GM21786 (cell line): ENCODE data around the gene ZC3H8.
A peak's percentile ranks its signal among the peaks of the same experiment; 100 is the strongest.
"Not testable (repeated sequence)": the region's sequence is repeated elsewhere in the genome, so short reads cannot be mapped to it uniquely, and the experiment has no call there.

ENCODE experiments used
- ATAC-seq: cut with Tn5 transposase; IDR thresholded peaks from one replicate; pipeline ENCODE4 v1.9.1; 2021; ENCODE audit not compliant: unreplicated experiment

ZC3H8 gene

GRCh38 chr2:112259509-112260294 is 4.9 kb upstream of the ZC3H8 start:
- peak; percentile 45 for ATAC-seq

- no peak for ATAC-seq
These were observed 2.7 kb upstream of the ZC3H8 start for GRCh38 chr2:112257575-112257974.

DNA sequence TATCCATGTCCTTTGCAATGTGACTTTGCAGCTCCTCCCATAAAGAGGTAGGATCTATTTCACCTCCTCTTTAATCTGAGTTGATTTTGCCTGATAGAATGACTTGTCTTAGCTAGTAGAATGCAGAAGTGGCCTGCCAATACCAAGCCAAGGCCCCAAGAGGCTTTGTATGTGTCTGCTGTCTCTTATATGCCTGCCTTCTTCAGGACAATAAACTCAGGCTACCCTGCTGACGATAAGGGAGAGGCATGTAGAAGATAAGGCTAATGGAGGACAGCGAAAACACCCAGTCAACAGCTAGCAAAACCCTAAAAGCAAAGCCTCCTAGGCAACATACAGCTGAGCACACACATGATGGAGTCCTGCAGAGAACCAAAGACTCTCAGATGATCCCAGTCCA is 1.8 kb upstream of the ZC3H8 start:
- ATAC-seq = no peak

- no peak for ATAC-seq
These were observed 1.0 kb upstream of the ZC3H8 start for GRCh38 chr2:112255875-112256274.

DNA sequence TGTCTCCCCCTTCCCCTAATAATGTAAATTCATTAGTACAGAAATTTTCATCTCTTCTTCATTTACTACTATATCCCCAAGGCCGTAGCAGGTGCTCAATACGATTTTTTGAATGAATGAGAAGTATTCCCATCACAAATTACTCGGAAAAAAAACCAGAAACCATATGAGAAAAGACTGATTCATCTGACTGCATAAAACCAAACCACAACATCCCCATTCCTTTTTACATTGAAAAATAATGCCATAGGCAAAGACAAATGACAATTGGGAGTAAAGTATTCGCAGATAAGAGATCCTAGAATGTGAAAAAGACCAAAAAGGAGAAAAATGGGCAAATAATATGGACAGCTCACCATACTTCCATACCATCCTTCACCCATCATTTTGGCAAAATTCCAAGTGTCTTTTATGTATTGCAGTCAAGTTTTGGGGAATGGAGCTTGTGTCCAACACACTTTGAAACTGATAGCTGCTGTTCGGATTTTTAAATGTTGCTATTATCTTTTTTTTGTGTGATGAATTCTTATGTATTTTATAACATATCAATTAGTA is 1.5 kb downstream of the ZC3H8 start:
- no peak for ATAC-seq

DNA sequence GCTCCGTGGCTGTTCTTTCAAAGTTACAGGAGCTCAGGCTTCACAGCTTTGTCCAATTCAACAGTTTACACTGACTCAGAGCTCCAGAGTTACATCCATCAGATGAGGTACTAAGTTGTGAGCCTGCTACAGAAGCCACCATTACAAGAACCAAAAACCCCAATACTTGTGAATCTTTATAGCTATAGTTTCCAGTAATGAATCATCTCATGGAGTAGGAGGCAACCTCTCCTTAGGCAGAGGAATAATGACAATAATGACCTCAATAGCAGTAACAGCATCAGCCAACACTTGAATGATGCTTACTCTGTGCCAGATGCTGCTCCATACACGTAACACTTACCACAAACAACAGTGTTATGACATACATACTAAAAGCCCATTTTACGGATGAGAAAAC is 3.6 kb downstream of the ZC3H8 start:
- no peak for ATAC-seq

GRCh38 chr2:112244854-112245253 is 10.0 kb downstream of the ZC3H8 start:
- no peak for ATAC-seq

- ATAC-seq = no peak
These were observed 11.6 kb downstream of the ZC3H8 start for GRCh38 chr2:112243233-112243632.

DNA sequence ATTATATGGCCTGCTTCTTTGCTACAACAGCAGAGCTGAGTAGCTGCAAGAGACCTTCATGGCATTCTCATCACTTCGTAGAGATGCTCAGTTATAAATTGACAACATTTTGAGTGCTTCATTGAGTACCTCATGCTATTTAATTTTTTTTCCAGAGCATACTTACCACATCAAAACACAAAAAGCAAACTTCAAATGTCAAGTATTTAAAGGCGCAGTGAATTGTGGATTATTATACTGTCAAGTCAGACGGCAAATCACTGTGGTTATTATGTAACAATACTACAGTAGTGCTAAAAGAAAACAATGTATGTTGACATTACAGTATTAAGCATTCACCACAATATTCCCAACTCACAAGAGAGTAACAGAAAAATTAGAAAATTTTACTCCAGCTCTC is 12.5 kb downstream of the ZC3H8 start:
- ATAC-seq = no peak

- no peak for ATAC-seq
These were observed 15.0 kb downstream of the ZC3H8 start for GRCh38 chr2:112239862-112240261.

DNA sequence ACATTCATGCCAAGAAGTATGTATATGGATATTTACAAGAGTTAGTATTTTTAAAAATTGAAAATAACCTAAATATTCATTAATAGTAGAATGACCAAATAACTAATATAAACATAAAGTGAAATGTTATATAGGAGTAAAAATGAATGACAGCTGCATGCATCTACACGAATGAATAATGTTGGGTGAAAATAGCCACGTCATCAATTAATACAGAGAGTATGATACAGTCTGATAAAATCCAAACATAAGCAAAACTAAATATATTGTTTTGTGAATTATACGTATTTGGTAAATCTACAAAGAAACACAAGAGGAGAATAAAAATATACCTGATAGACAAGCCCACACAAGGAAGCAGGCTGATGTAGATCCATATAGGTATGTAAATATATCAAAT is 24.5 kb downstream of the ZC3H8 start:
- no peak for ATAC-seq

GRCh38 chr2:112229348-112229747 is 25.5 kb downstream of the ZC3H8 start:
- no peak for ATAC-seq

DNA sequence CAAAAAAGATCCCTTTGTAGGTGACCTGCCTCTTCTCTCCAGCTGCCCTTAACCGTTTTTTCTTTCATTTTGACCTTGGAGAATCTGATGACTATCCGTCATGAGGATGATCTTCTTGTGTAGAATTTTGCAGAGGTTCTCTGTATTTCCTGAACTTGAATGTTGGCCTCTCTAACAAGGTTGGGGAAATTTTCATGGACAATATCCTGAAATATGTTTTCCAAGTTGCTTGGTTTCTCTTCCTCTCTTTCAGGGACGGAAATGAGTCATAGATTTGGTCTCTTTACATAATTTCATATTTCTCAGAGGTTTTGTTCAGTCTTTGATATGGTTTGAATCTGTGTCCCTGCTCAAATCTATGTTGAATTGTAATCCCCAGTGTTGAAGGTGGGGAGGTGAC is 34.0 kb downstream of the ZC3H8 start:
- no peak for ATAC-seq

GRCh38 chr2:112220186-112220585 is 34.7 kb downstream of the ZC3H8 start:
- ATAC-seq = no peak

- ATAC-seq = no peak
These were observed 37.0 kb downstream of the ZC3H8 start for GRCh38 chr2:112217854-112218253.

DNA sequence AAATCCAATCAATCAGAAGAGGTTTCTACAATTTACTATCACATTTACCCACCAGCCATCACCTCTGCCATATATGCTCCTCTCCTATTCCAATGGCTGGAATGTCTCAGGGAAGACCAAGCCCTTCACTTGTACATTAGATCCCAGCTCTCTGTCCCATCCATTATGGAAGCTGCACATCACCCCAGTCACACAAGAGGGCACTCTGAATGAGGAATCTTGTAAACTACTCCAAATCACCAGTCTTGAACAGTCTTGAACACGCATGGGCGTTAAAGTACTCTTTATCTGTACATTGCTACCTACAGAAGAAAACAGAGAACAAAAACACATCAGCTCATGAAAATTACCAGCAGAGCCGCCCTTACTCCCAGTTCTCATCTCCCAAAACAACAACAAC is 38.7 kb downstream of the ZC3H8 start:
- no peak for ATAC-seq

- ATAC-seq = not testable (repeated sequence)
These were observed 46.9 kb downstream of the ZC3H8 start for GRCh38 chr2:112207905-112208304.

- ATAC-seq = no peak
These were observed 50.4 kb downstream of the ZC3H8 start for GRCh38 chr2:112204411-112204810.

- ATAC-seq = no peak
These were observed 53.0 kb downstream of the ZC3H8 start for GRCh38 chr2:112201696-112202430.

DNA sequence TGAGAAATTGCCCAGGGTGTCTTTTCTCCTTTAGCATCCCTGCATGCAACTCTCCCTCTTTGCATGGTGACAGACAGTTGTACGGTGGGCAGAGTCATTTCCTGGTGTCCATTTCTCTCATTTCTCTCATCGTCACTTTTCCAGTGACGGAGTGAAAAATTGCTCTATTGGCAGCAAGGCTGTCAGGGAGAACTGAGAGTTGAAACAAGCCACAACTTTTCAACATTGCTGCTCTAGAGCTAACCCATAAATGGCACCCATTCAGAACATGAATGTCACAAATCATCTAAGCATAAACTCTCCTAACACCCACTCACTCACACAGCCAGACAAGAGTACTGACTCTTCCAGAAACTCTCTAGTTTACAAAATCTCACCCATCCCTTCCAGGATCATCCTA is 55.7 kb downstream of the ZC3H8 start:
- no peak for ATAC-seq

DNA sequence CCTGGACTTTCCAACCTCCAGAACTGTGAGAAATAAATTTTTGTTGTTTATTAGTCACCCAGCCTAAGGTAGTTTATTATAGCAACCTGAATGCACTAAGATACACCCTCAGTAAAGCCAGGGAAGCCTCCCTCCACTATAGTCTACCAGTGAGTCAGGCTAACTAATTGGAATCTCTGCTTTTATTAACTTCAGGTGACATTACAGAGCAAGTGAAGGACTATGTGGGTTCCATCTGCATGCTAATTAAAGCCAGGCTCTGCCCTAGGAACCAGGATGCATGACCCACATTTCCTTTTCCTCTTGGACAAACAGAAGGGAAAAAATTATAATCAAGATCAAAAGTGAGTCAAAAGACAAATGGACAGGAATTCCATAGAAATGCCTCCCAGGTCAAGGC is 56.1 kb downstream of the ZC3H8 start:
- no peak for ATAC-seq

- ATAC-seq = no peak
These were observed 57.0 kb downstream of the ZC3H8 start for GRCh38 chr2:112197868-112198267.
